Measurements from ENCODE around the gene ODAPH.

Gene ODAPH

GRCh38 chr4:75567725-75568124 is 11.9 kb downstream of the ODAPH start:
- DNase-seq (no peak), ATAC-seq (no peak)
- no peak overlapping the region for H3K27ac Mint-ChIP-seq
- no peaks in the 10 kb centered on the region for H3K4me1 Mint-ChIP-seq
- no peak overlapping the region for H3K4me3 Mint-ChIP-seq
- no peaks in the 10 kb centered on the region for H3K27me3 Mint-ChIP-seq
- no peaks in the 10 kb centered on the region for H3K9me3 Mint-ChIP-seq

- no peak overlapping the region for H3K4me3 Mint-ChIP-seq
- H3K27me3 Mint-ChIP-seq, result peaks cover 8% of the 10 kb centered on the region
- no peaks in the 10 kb centered on the region for H3K4me1 Mint-ChIP-seq
- DNase-seq (no peak), ATAC-seq (no peak)
- peaks cover 0 to 4% of the 10 kb centered on the region in 2 donors for H3K9me3 Mint-ChIP-seq
- no peak overlapping the region for H3K27ac Mint-ChIP-seq
Measured at GRCh38 chr4:75584067-75584466, 28.2 kb downstream of the ODAPH start.

- Mint-ChIP-seq H3K4me1 (no peaks in the 10 kb centered on the region), H3K4me3 (no peak overlapping the region), H3K27me3 (no peaks in the 10 kb centered on the region), H3K27ac (no peak overlapping the region), H3K9me3 (no peaks in the 10 kb centered on the region)
- ATAC-seq (no peak), DNase-seq (no peak)
Measured at GRCh38 chr4:75593393-75593792, 37.5 kb downstream of the ODAPH start.

- H3K9me3 Mint-ChIP-seq, result no peaks in the 10 kb centered on the region
- ATAC-seq (no peak), DNase-seq (no peak)
- H3K27me3 Mint-ChIP-seq, result no peaks in the 10 kb centered on the region
- no peak overlapping the region for H3K4me3 Mint-ChIP-seq
- H3K4me1 Mint-ChIP-seq, result no peaks in the 10 kb centered on the region
- H3K27ac Mint-ChIP-seq, result no peak overlapping the region
Measured at GRCh38 chr4:75596061-75596460, 40.2 kb downstream of the ODAPH start.

- ATAC-seq (no peak), DNase-seq (no peak)
- H3K4me3 Mint-ChIP-seq, result no peak overlapping the region
- H3K27ac Mint-ChIP-seq, result no peak overlapping the region
- no peaks in the 10 kb centered on the region for H3K4me1 Mint-ChIP-seq
- no peaks in the 10 kb centered on the region for H3K27me3 Mint-ChIP-seq
- no peaks in the 10 kb centered on the region for H3K9me3 Mint-ChIP-seq
Measured at GRCh38 chr4:75598390-75598789, 42.5 kb downstream of the ODAPH start.

- Mint-ChIP-seq H3K4me1 (no peaks in the 10 kb centered on the region), H3K27ac (no peak overlapping the region), H3K27me3 (no peaks in the 10 kb centered on the region), H3K9me3 (no peaks in the 10 kb centered on the region), H3K4me3 (no peak overlapping the region)
- no peak for DNase-seq
- no peak for ATAC-seq
Measured at GRCh38 chr4:75599647-75600046, 43.8 kb downstream of the ODAPH start.

- H3K4me3 Mint-ChIP-seq, result no peak overlapping the region
- no peaks in the 10 kb centered on the region for H3K27me3 Mint-ChIP-seq
Measured at GRCh38 chr4:75605928-75606327, 50.1 kb downstream of the ODAPH start.

GRCh38 chr4:75612306-75612705 is 56.4 kb downstream of the ODAPH start:
- no peak overlapping the region for H3K4me3 Mint-ChIP-seq

More at GRCh38 chr4:75605928-75606327, 50.1 kb downstream of the ODAPH start:
- DNase-seq (no peak), ATAC-seq (no peak)
- no peaks in the 10 kb centered on the region for H3K4me1 Mint-ChIP-seq
- no peak overlapping the region for H3K27ac Mint-ChIP-seq
- H3K9me3 Mint-ChIP-seq, result no peaks in the 10 kb centered on the region

More at GRCh38 chr4:75612306-75612705, 56.4 kb downstream of the ODAPH start:
- Mint-ChIP-seq H3K27me3 (no peaks in the 10 kb centered on the region), H3K9me3 (peaks cover 0 to 4% of the 10 kb centered on the region in 2 donors), H3K27ac (no peak overlapping the region), H3K4me1 (no peaks in the 10 kb centered on the region)
- ATAC-seq (no peak), DNase-seq (no peak)

Data from stimulated activated naive CD8-positive, alpha-beta T cell treated with anti-CD3 and anti-CD28 coated beads, Interleukin-15, amount 100 ng/mL, for 72 hours (primary cell).